Fibroblast of lung (primary cell): ENCODE data around the gene MYO18A.
"Not testable (repeated sequence)": the region's sequence is repeated elsewhere in the genome, so short reads cannot be mapped to it uniquely, and the experiment has no call there.

Source experiments
- CTCF ChIP-seq, 2 donors: IDR thresholded peaks in 1 of 2; conservative IDR thresholded peaks in 1 of 2; 1 replicate in 1 of 2; 2 replicates in 1 of 2; pipeline ENCODE4 v1.5.1; 2011 to 2012; ENCODE audit warnings: low read length in 2 of 2, control low read depth in 1 of 2, inconsistent platforms in 1 of 2, low read depth in 1 of 2, mild to moderate bottlenecking in 1 of 2
- EZH2 ChIP-seq: IDR thresholded peaks from 2 replicates; pipeline ENCODE4 v1.5.1; 2012; ENCODE audit warnings: low read length, control low read depth, mild to moderate bottlenecking; ENCODE audit errors: missing control alignments

- not testable (repeated sequence) for TF ChIP-seq CTCF (conservative IDR thresholded peaks at IDR 0.05 in 1 of 2, IDR thresholded peaks at IDR 0.05 in 1 of 2; ENCODE audit: low read depth in 1 of 2, low read length in 2 of 2); EZH2
These were observed 11.5 kb downstream of the MYO18A start for GRCh38 chr17:29168759-29169126.
